Measurements from ENCODE around the gene IFITM5.

The IFITM5 gene

GRCh38 chr11:282171-282570 is 17.2 kb downstream of the IFITM5 start:
- DNase-seq: no peak

- DNase-seq: no peak
Observed at GRCh38 chr11:281486-282161, 17.7 kb downstream of the IFITM5 start.

GRCh38 chr11:280706-281485 is 18.4 kb downstream of the IFITM5 start:
- no peak for DNase-seq

GRCh38 chr11:279966-280705 is 19.2 kb downstream of the IFITM5 start:
- no peak for DNase-seq

GRCh38 chr11:279040-279965 is 20.0 kb downstream of the IFITM5 start:
- DNase-seq: no peak

- no peak for DNase-seq
Observed at GRCh38 chr11:278001-278951, 21.1 kb downstream of the IFITM5 start, which contains the start of gene NLRP6. NLRP6 (plus strand) TSS chr11:278407; CDS start chr11:278570, 163 bp downstream.

- no peak for DNase-seq
Observed at GRCh38 chr11:276219-276618, 23.1 kb downstream of the IFITM5 start.

- DNase-seq: no peak
Observed at GRCh38 chr11:272931-273198, 26.5 kb downstream of the IFITM5 start.

- no peak for DNase-seq
Observed at GRCh38 chr11:272195-272930, 27.0 kb downstream of the IFITM5 start.

- no peak for DNase-seq
Observed at GRCh38 chr11:271319-271715, 28.0 kb downstream of the IFITM5 start.

GRCh38 chr11:270451-271318 is 28.6 kb downstream of the IFITM5 start:
- no peak for DNase-seq

- DNase-seq: peak; percentile 54
Observed at GRCh38 chr11:269146-269890, 30.0 kb downstream of the IFITM5 start.

GRCh38 chr11:268716-269145 is 30.6 kb downstream of the IFITM5 start:
- DNase-seq: peak; percentile 54

- DNase-seq: peak; percentile 5
Observed at GRCh38 chr11:267491-267994, 31.8 kb downstream of the IFITM5 start.

GRCh38 chr11:266676-267439 is 32.5 kb downstream of the IFITM5 start:
- no peak for DNase-seq

GRCh38 chr11:261624-262023 is 37.7 kb downstream of the IFITM5 start:
- no peak for DNase-seq

- DNase-seq: no peak
Observed at GRCh38 chr11:259413-259812, 39.9 kb downstream of the IFITM5 start.
